Fibroblast of villous mesenchyme (primary cell): ENCODE measurements around the gene ADAM12. TPM values are rescaled to one million over a fixed set of nuclear protein-coding genes. Genes with fewer than 3 reads are reported as not detected.

Experiments
- DNase-seq: peaks from one replicate; pipeline ENCODE4 v3.0.0-alpha.2; 2010; ENCODE audit warnings: low read depth
- H3K4me3 ChIP-seq: 2 replicates; pipeline ENCODE4 v1.5.1; 2011; ENCODE audit warnings: low read depth, mild to moderate bottlenecking, low read length
- CTCF ChIP-seq: IDR thresholded peaks from 2 replicates; pipeline ENCODE4 v1.5.1; 2012; ENCODE audit warnings: low read depth, mild to moderate bottlenecking, low read length; ENCODE audit not compliant: insufficient read depth
- total RNA-seq: library from RNA; depleted of rRNA; stranded (reverse); fragments of >200 nt; gene quantifications from 2 replicates; pipeline ENCODE4 v1.2.3, GENCODE V29; 2012

Gene ADAM12
- total RNA-seq, 1 donor, result 22.5 TPM

GRCh38 chr10:126226205-126226604 is 162.1 kb downstream of the ADAM12 start:
- no peak overlapping the region for H3K4me3 ChIP-seq
- TF ChIP-seq CTCF, result no peak
- no peak for DNase-seq

GRCh38 chr10:126225672-126226008 is 162.6 kb downstream of the ADAM12 start:
- no peak overlapping the region for H3K4me3 ChIP-seq
- peak; percentile 4 for TF ChIP-seq CTCF
- peak; percentile 88 for DNase-seq

GRCh38 chr10:126224967-126225671 is 163.2 kb downstream of the ADAM12 start:
- H3K4me3 ChIP-seq, result no peak overlapping the region
- DNase-seq, result no peak

GRCh38 chr10:126223512-126224067 is 164.7 kb downstream of the ADAM12 start:
- no peak for DNase-seq
- TF ChIP-seq CTCF, result no peak
- H3K4me3 ChIP-seq, result no peak overlapping the region

More at GRCh38 chr10:126224967-126225671, 163.2 kb downstream of the ADAM12 start:
- no peak for TF ChIP-seq CTCF

- peak; percentile 45 for DNase-seq
- no peak overlapping the region for H3K4me3 ChIP-seq
- no peak for TF ChIP-seq CTCF
Observed at GRCh38 chr10:126222736-126223511, 165.4 kb downstream of the ADAM12 start.

- TF ChIP-seq CTCF, result no peak
- no peak overlapping the region for H3K4me3 ChIP-seq
- DNase-seq, result no peak
Observed at GRCh38 chr10:126221874-126222273, 166.4 kb downstream of the ADAM12 start.
